ENCODE results near the gene CNOT1.

DNA sequence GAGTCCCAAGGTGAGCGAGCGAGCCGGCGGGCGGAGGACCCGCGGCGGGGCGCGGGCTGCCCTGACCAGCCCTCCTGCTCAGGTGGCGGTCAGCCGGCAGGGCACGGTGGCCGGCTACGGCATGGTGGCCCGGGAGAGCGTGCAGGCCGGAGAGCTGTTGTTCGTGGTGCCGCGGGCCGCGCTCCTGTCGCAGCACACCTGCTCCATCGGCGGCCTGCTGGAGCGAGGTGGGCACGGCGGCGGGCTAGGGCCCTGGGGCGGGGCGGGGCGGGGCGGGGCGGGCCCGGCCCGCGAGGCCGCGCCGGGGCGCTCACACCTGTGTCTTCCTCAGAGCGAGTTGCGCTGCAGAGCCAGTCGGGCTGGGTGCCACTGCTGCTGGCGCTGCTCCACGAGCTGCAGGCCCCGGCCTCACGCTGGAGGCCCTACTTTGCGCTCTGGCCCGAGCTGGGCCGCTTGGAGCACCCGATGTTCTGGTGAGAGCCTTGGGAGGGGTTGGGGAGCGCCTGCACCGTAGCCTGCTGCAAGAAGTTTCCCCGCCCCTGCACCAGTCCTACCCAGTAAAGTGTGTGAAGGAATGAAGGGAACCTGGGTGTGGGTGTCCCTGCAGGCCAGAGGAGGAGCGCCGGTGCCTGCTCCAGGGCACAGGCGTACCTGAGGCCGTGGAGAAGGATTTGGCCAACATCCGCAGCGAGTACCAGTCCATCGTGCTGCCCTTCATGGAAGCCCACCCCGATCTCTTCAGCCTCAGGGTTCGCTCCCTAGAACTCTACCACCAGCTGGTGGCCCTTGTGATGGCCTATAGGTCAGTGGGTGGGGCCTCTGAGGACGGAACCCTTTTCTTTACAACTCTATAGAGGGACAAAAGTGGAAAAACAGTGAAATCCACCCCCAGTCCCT, 113.5 kb downstream of the CNOT1 start:
- no peak for TF ChIP-seq CTCF (IDR thresholded peaks at IDR 0.05; ENCODE audit: low read depth, low read length, poor library complexity, severe bottlenecking)
- TF ChIP-seq EZH2phosphoT487 (IDR thresholded peaks at IDR 0.05; ENCODE audit: borderline replicate concordance, low read length): no peak

All from DOHH2 (cell line).